Activated CD8-positive, alpha-beta T cell treated with anti-CD3 and anti-CD28 coated beads for 36 hours (primary cell): ENCODE data around the gene RIOX2. TPM values are rescaled to one million over a fixed set of nuclear protein-coding genes. Genes with fewer than 3 reads are reported as not detected.
A peak's percentile ranks its signal among the peaks of the same experiment; 100 is the strongest.

Experiments used
- ATAC-seq: fragments of 200-7000 bp; cut with Tn5 transposase; one replicate; pipeline ENCODE4 v1.10.0; 2021; ENCODE audit warnings: mild to moderate bottlenecking, moderate library complexity
- CTCF ChIA-PET: fragments of 350-600 bp; sonication (Branson Sonifier 250); formaldehyde crosslinking; loops from one replicate; lab custom pipeline; 2021; ENCODE audit warnings: antibody characterized with exemption; lab: Charles Lee
- POLR2A ChIA-PET: fragments of 350-600 bp; sonication (Branson Sonifier 250); formaldehyde crosslinking; loops from one replicate; lab custom pipeline; 2021; ENCODE audit warnings: antibody characterized with exemption; lab: Charles Lee
- DNase-seq: peaks from one replicate; pipeline ENCODE4 v3.0.0-alpha.2; 2020
- H3K27ac Mint-ChIP-seq: one replicate; pipeline ENCODE4 v1.8.0; 2021; ENCODE audit warnings: mild to moderate bottlenecking, mixed read lengths
- H3K27me3 Mint-ChIP-seq: one replicate; pipeline ENCODE4 v1.8.0; 2021; ENCODE audit warnings: mixed read lengths
- H3K36me3 Mint-ChIP-seq: one replicate; pipeline ENCODE4 v1.8.0; 2021; ENCODE audit warnings: low read depth, mixed read lengths
- H3K4me1 Mint-ChIP-seq: one replicate; pipeline ENCODE4 v1.8.0; 2021; ENCODE audit warnings: low read depth, mixed read lengths
- H3K4me3 Mint-ChIP-seq: one replicate; pipeline ENCODE4 v1.8.0; 2021; ENCODE audit warnings: mild to moderate bottlenecking, moderate library complexity, mixed read lengths
- H3K9me3 Mint-ChIP-seq: one replicate; pipeline ENCODE4 v1.8.0; 2021; ENCODE audit warnings: mixed read lengths
- intact Hi-C: fragments of 100-400 bp; cut with micrococcal nuclease; formaldehyde crosslinking; loops from one replicate; pipeline ENCODE4 v1.10.0; 2022
- total RNA-seq, 2 experiments: library from RNA; stranded (reverse); gene quantifications; one replicate each; pipeline ENCODE4 v1.2.3, GENCODE V29; 2021
- TF ChIP-seq, protein P1 (sequence below): fragments of 200-600 bp; IDR thresholded peaks from one replicate; pipeline ENCODE4 v1.8.0; 2022; ENCODE audit warnings: antibody characterized with exemption, mild to moderate bottlenecking

The RIOX2 gene
- total RNA-seq, 2 experiments from 2014 or later: 41.2 to 43.3 TPM

DNA sequence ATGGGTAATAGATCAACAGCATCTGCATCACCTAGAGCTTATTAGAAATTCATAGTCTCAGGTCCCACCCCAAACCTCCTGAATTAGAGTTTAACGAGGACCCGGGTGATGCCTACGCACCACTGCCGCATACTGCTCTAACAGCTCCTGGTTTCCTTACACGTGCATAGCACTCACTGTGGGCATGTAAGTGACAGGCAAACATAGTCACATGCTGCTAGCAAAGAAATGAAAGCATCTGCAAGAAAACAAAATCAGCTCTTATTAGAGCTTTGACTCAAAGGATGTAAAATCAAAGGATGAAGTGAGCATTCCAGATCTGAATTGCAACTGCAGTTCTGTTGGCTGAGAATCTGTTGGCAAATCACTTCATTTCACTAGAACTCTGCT is 19.1 kb upstream of the RIOX2 start:
- ATAC-seq: peak; percentile 74
- intact Hi-C loops: no loop called here

DNA sequence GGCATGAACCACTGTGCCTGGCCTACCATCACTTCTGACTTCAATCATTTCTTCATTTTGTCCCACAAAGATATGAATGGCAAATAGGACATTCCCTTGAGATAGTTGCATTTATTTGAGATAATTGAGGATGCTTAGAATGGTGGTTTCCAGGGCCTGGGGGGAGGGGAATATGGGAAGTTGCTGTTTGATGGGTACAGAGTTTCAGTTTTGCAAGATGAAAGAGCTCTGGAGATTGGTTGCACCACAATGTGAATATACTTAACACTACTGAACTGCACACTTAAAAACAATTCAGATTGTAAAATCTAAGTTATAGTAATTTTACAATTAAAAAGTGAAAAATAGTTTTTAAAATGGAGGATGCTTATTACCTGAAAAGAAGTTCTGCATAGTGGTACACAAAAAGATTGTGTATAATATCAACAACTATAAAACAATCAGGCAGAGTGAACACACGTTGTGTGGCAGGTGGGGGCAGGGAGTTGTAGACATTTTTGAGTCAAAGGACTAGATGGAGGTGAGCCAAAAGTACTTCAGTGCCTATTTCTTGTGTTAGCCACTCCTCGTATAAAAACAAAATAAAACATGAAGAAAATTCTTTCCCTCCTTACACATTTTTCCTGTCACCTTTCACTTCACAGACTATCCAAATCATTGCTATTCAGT is 18.5 kb upstream of the RIOX2 start:
- peak; percentile 37 for ATAC-seq
- intact Hi-C loops: no loop called here
- H3K27ac Mint-ChIP-seq: no peak overlapping the region

More for the DNA sequence above, 19.1 kb upstream of the RIOX2 start:
- H3K4me3 Mint-ChIP-seq: no peak overlapping the region
- DNase-seq: peak; percentile 27
- POLR2A ChIA-PET: interaction anchor here (0.8 kb wide), 1 partner anchor 171 kb away, joined by 3 read pairs; no protein-coding TSS in a partner anchor
- H3K4me1 Mint-ChIP-seq: peaks cover 13% of the 10 kb centered on the region
- H3K9me3 Mint-ChIP-seq: peaks cover 1% of the 10 kb centered on the region
- TF ChIP-seq, protein P1, sequence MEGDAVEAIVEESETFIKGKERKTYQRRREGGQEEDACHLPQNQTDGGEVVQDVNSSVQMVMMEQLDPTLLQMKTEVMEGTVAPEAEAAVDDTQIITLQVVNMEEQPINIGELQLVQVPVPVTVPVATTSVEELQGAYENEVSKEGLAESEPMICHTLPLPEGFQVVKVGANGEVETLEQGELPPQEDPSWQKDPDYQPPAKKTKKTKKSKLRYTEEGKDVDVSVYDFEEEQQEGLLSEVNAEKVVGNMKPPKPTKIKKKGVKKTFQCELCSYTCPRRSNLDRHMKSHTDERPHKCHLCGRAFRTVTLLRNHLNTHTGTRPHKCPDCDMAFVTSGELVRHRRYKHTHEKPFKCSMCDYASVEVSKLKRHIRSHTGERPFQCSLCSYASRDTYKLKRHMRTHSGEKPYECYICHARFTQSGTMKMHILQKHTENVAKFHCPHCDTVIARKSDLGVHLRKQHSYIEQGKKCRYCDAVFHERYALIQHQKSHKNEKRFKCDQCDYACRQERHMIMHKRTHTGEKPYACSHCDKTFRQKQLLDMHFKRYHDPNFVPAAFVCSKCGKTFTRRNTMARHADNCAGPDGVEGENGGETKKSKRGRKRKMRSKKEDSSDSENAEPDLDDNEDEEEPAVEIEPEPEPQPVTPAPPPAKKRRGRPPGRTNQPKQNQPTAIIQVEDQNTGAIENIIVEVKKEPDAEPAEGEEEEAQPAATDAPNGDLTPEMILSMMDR: no peak
- no peaks in the 10 kb centered on the region for H3K27me3 Mint-ChIP-seq
- H3K36me3 Mint-ChIP-seq: no peaks in the 10 kb centered on the region
- CTCF ChIA-PET: interaction anchor here (1.0 to 2.6 kb wide), 4 partner anchors 10 to 102 kb away, joined by 3 to 7 read pairs (median 4); no protein-coding TSS in a partner anchor
- no peak overlapping the region for H3K27ac Mint-ChIP-seq

DNA sequence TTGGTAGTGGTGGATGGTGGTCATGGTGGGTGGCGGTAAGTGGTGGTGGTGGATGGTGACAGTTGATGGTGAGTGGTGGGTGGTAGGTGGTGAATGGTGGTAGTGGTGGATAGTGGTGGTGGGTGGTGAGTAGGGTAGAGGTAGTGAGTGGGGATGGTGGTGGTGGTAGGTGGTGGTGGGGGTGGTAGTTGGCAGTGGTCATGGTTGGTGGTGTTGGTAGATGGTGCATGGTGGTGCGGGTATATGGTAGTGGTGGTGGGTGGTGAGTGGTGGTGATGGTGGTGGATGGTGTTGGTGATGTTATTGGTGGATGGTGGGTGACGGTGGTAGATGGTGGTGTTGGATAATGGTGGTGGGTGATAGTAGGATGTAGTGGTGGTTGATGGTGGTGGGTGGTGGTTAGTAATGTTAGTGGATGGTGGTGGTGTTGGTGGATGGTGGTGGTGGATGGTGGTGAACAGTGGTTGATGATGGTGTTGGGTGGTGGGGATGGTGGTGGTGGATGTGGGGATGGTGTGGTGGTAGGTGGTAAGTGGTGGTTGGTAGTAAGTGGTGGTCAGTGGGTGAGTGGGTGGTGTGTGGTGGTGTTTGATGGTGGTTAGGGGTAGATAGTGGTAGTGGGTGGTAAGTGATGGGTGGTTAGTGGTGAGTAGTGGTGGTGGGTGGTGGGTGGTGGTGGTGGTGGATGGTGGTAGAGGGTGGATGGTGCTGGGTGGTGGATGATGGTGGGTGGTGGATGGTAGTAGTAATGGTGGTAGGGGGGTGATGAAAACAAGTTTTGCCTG is 16.7 kb upstream of the RIOX2 start:
- TF ChIP-seq, protein P1: no peak
- POLR2A ChIA-PET: interaction anchor here (0.9 kb wide), 1 partner anchor 18 kb away, joined by 3 read pairs; no protein-coding TSS in a partner anchor
- DNase-seq: no peak
- ATAC-seq: no peak
- intact Hi-C loops: no loop called here
- H3K27ac Mint-ChIP-seq: no peak overlapping the region
- CTCF ChIA-PET: no interaction called here
- no peaks in the 10 kb centered on the region for H3K36me3 Mint-ChIP-seq
- H3K4me1 Mint-ChIP-seq: peaks cover 13% of the 10 kb centered on the region
- H3K27me3 Mint-ChIP-seq: peaks cover 6% of the 10 kb centered on the region
- peaks cover 1% of the 10 kb centered on the region for H3K9me3 Mint-ChIP-seq
- no peak overlapping the region for H3K4me3 Mint-ChIP-seq

More for the DNA sequence above, 18.5 kb upstream of the RIOX2 start:
- TF ChIP-seq, protein P1: no peak
- Mint-ChIP-seq H3K36me3 (no peaks in the 10 kb centered on the region), H3K9me3 (peaks cover 1% of the 10 kb centered on the region), H3K27me3 (peaks cover 2% of the 10 kb centered on the region), H3K4me3 (no peak overlapping the region), H3K4me1 (peaks cover 13% of the 10 kb centered on the region)
- ChIA-PET CTCF (interaction anchor here (1.0 to 1.1 kb wide), 3 partner anchors 11 to 102 kb away, joined by 3 to 4 read pairs (median 4); no protein-coding TSS in a partner anchor), POLR2A (interaction anchor here (0.8 kb wide), 1 partner anchor 170 kb away, joined by 3 read pairs; no protein-coding TSS in a partner anchor)
- DNase-seq: peak; percentile 22

DNA sequence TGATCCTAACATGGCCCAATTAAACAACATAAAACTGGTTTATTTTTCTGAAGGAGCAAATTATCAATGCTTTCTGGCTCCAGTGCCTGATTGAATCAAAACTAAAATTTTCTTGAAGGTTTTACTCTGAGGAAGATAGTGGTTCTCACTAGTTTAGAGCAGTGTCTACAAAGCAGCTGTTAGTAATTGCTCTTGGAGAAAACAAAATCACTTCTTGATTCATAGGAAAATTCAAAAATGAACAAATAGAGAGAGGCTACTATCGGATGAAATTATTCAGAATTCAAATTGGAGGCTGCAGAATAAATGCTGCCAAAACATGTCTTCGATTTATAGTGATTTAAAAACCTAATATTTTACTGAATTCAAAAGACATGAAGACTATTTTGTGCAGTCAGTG is 15.1 kb upstream of the RIOX2 start:
- CTCF ChIA-PET: interaction anchor here (1.3 to 1.9 kb wide), 2 partner anchors 16 to 36 kb away, joined by 4 to 7 read pairs; no protein-coding TSS in a partner anchor

More for the DNA sequence above, 15.1 kb upstream of the RIOX2 start:
- H3K4me1 Mint-ChIP-seq: peaks cover 17% of the 10 kb centered on the region
- POLR2A ChIA-PET: no interaction called here
- H3K27me3 Mint-ChIP-seq: peaks cover 9% of the 10 kb centered on the region
- ATAC-seq (no peak), DNase-seq (no peak)
- no peak overlapping the region for H3K4me3 Mint-ChIP-seq
- H3K27ac Mint-ChIP-seq: no peak overlapping the region
- peaks cover 1% of the 10 kb centered on the region for H3K9me3 Mint-ChIP-seq
- no peaks in the 10 kb centered on the region for H3K36me3 Mint-ChIP-seq
- intact Hi-C loops: no loop called here
- TF ChIP-seq, protein P1: no peak
